Duodenal mucosa (tissue), 2 donors: ENCODE data around the gene TBC1D24.

ENCODE experiments used
- H3K27ac ChIP-seq: one replicate; pipeline ENCODE4 v1.7.0; 2013; ENCODE audit warnings: low read depth, low read length
- H3K27me3 ChIP-seq, 2 donors: one replicate each; pipeline ENCODE4 v1.7.0; 2013; ENCODE audit warnings: low read length in 2 of 2, control low read depth in 1 of 2; ENCODE audit not compliant: insufficient read depth in 2 of 2, control insufficient read depth in 1 of 2
- H3K36me3 ChIP-seq, 2 donors: one replicate each; pipeline ENCODE4 v1.7.0; 2013; ENCODE audit warnings: low read length in 2 of 2, control low read depth in 1 of 2; ENCODE audit not compliant: insufficient read depth in 2 of 2, control insufficient read depth in 1 of 2
- H3K4me1 ChIP-seq, 2 donors: one replicate each; pipeline ENCODE4 v1.7.0; 2013; ENCODE audit warnings: low read length in 2 of 2, control low read depth in 1 of 2; ENCODE audit not compliant: insufficient read depth in 2 of 2, control insufficient read depth in 1 of 2
- H3K4me3 ChIP-seq, 2 donors: one replicate each; pipeline ENCODE4 v1.7.0; 2013; ENCODE audit warnings: low read length in 2 of 2, low read depth in 1 of 2
- H3K9ac ChIP-seq, 2 donors: one replicate each; pipeline ENCODE4 v1.7.0; 2013; ENCODE audit warnings: low read length in 2 of 2, low read depth in 1 of 2
- H3K9me3 ChIP-seq, 2 donors: one replicate each; pipeline ENCODE4 v1.7.0; 2013; ENCODE audit warnings: low read length in 2 of 2, control low read depth in 1 of 2; ENCODE audit not compliant: control insufficient read depth in 1 of 2

TBC1D24 gene

DNA sequence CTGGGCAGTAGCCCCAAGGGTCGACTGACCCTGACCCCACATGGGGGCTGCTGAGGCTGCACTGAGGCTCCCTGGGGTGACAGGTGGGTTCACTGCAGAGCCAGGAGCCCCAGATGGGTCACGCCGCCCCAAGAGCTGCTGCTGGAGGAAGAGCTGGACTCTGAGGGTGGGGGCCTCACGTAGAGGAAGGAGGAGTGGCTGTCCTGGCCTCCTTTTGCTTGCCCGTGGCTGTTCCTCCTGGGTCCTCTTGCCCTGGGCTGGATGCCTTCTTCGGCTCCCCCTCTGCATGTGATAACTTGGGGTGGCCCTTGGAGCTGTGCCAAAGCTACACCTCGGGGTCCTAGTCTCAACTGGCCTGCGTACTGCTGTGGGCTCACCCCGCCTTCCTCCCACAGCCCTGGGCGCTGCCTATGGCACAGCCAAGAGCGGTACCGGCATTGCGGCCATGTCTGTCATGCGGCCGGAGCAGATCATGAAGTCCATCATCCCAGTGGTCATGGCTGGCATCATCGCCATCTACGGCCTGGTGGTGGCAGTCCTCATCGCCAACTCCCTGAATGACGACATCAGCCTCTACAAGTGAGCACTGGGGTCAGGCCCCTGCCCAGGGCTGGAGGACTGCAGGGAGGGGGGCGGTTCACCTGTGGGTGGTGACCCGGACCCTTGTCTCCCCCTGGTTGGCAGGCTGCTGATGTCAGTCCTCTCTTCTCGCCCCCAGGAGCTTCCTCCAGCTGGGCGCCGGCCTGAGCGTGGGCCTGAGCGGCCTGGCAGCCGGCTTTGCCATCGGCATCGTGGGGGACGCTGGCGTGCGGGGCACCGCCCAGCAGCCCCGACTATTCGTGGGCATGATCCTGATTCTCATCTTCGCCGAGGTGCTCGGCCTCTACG, 44.1 kb downstream of the TBC1D24 start:
- peak overlapping the region; percentile 10 to 29 for H3K9ac ChIP-seq
- H3K27ac ChIP-seq = peak overlapping the region; percentile 23
- H3K4me3 ChIP-seq = peak overlapping the region in 1 of 2 donors; percentile 28
- H3K9me3 ChIP-seq = no peaks in the 10 kb centered on the region
- peaks cover 66 to 70% of the 10 kb centered on the region in 2 donors for H3K4me1 ChIP-seq
- H3K27me3 ChIP-seq = no peaks in the 10 kb centered on the region
- peaks cover 0 to 18% of the 10 kb centered on the region in 2 donors for H3K36me3 ChIP-seq

- Histone ChIP-seq H3K4me1 (peaks cover 70 to 76% of the 10 kb centered on the region in 2 donors), H3K27me3 (no peaks in the 10 kb centered on the region), H3K36me3 (peaks cover 0 to 18% of the 10 kb centered on the region in 2 donors), H3K9ac (peak overlapping the region in 1 of 2 donors; percentile 10), H3K27ac (peak overlapping the region; percentile 63), H3K4me3 (peak overlapping the region in 1 of 2 donors; percentile 28), H3K9me3 (no peaks in the 10 kb centered on the region)
Measured at GRCh38 chr16:2519711-2520080, 44.8 kb downstream of the TBC1D24 start.

DNA sequence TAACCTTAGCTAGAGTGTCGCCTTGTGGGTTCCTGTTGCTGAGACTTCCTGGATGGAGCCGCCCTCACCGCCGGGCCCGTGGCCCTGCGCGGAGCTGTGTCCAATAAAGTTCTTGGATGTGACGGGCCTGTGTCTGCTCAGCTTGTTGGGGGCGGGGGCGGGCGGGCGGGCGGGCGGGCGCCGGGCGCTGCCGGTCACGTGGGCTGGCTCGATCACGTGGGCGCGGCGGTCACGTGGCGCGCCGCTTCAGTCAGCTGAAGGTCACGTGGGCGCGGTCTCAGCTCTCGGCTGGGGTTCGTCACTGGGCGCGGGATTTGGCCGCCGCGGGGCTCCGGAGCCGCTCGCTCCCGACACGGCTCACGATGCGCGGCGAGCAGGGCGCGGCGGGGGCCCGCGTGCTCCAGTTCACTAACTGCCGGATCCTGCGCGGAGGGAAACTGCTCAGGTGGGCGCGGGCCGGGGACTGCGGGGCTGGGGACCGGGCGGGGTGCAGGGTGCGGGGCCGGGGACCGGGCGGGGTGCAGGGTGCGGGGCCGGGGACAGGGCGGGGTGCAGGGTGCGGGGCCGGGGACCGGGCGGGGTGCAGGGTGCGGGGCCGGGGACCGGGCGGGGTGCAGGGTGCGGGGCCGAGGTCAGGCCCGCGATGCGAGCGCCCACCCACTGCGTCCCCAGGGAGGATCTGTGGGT, 45.3 kb downstream of the TBC1D24 start, which contains the start of gene AMDHD2:
TSS of gene AMDHD2 (plus strand) at position 275 of the 687 bp plus-strand sequence. CDS start at position 363, 88 bp downstream.
- peak within 1 kb of the TSS; percentile 63 for H3K27ac ChIP-seq
- H3K27me3 ChIP-seq = no peaks in the 10 kb centered on the region
- peaks cover 0 to 18% of the 10 kb centered on the region in 2 donors for H3K36me3 ChIP-seq
- peak within 1 kb of the TSS; percentile 43 to 57 for H3K9ac ChIP-seq
- H3K4me3 ChIP-seq = peak within 1 kb of the TSS; percentile 73 to 74
- H3K9me3 ChIP-seq = no peaks in the 10 kb centered on the region
- peaks cover 69 to 75% of the 10 kb centered on the region in 2 donors for H3K4me1 ChIP-seq

DNA sequence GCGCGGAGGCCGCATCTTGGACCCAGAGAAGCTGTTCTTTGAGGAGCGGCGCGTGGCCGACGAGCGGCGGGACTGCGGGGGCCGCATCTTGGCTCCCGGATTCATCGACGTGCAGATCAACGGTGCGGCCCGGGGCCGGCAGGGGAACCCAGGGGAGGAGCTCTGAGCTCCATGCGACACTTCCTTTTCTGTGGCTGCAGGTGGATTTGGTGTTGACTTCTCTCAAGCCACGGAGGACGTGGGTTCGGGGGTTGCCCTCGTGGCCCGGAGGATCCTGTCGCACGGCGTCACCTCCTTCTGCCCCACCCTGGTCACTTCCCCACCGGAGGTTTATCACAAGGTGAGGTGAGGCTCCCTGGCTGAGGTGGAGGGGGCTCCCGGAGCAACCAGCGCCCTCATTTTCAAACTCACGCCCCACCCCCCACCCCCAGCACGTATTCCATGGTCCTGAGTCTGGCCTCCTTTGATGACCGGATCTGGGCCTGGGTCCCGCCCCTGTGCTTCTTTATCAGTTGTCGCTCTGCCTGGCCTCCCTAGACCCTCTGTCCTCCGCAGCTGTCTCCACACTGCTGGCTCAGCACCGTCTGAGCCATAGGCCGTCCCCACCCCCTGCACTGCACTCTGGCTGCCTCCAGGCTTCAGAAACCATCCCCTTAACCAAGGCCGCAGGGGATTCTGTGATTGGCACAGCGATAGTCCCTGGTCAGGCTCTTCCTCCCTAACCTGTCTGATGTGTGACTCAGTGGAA, 46.0 kb downstream of the TBC1D24 start:
- Histone ChIP-seq H3K36me3 (peaks cover 0 to 18% of the 10 kb centered on the region in 2 donors), H3K4me3 (peak overlapping the region; percentile 73 to 74), H3K27me3 (no peaks in the 10 kb centered on the region), H3K9ac (peak overlapping the region; percentile 43 to 57), H3K9me3 (no peaks in the 10 kb centered on the region), H3K27ac (peak overlapping the region; percentile 42), H3K4me1 (peaks cover 62 to 68% of the 10 kb centered on the region in 2 donors)

DNA sequence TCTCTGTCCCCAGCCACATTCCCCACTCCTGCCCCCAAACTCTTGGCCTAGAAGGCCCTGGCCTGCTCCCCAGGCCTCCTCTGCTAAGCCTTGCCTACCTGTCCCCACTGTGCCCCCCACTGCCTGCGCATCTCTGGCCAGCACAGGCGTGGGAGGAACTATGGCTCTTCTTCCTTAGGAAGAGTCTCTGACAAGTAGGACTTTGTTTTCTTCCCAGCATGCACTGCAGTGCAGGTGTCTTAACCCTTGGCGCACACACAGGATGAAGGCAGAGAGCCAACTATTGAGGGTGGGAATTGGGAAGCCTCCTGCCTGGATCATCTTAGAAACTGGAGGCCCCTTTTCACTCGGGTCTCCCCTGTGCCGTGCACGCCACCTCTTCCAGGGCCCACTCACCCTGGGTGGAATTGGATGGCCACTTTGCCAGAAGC, 48.9 kb downstream of the TBC1D24 start:
- peak overlapping the region; percentile 10 for H3K27ac ChIP-seq
- peaks cover 34 to 42% of the 10 kb centered on the region in 2 donors for H3K4me1 ChIP-seq
- peaks cover 8 to 35% of the 10 kb centered on the region in 2 donors for H3K36me3 ChIP-seq
- peak overlapping the region; percentile 42 to 50 for H3K4me3 ChIP-seq
- no peaks in the 10 kb centered on the region for H3K27me3 ChIP-seq
- no peaks in the 10 kb centered on the region for H3K9me3 ChIP-seq
- H3K9ac ChIP-seq = peak overlapping the region; percentile 13 to 20

GRCh38 chr16:2524339-2524938, 49.5 kb downstream of the TBC1D24 start:
- peak overlapping the region; percentile 42 to 50 for H3K4me3 ChIP-seq
- H3K9me3 ChIP-seq = no peaks in the 10 kb centered on the region
- peak overlapping the region; percentile 13 to 20 for H3K9ac ChIP-seq
- peak overlapping the region; percentile 50 for H3K27ac ChIP-seq
- H3K27me3 ChIP-seq = no peaks in the 10 kb centered on the region
- peaks cover 28 to 36% of the 10 kb centered on the region in 2 donors for H3K4me1 ChIP-seq
- peaks cover 8 to 35% of the 10 kb centered on the region in 2 donors for H3K36me3 ChIP-seq

- H3K4me3 ChIP-seq = no peak overlapping the region
- H3K27ac ChIP-seq = no peak overlapping the region
- H3K27me3 ChIP-seq = no peaks in the 10 kb centered on the region
- no peaks in the 10 kb centered on the region for H3K9me3 ChIP-seq
- no peak overlapping the region for H3K9ac ChIP-seq
- H3K4me1 ChIP-seq = peaks cover 20 to 36% of the 10 kb centered on the region in 2 donors
- peaks cover 11 to 41% of the 10 kb centered on the region in 2 donors for H3K36me3 ChIP-seq
Measured at GRCh38 chr16:2526135-2526534, 51.2 kb downstream of the TBC1D24 start.

GRCh38 chr16:2527071-2527783, 52.3 kb downstream of the TBC1D24 start:
- no peak overlapping the region for H3K4me3 ChIP-seq
- H3K4me1 ChIP-seq = peaks cover 21 to 37% of the 10 kb centered on the region in 2 donors
- H3K9ac ChIP-seq = no peak overlapping the region
- no peak overlapping the region for H3K27ac ChIP-seq
- H3K9me3 ChIP-seq = no peaks in the 10 kb centered on the region
- H3K27me3 ChIP-seq = no peaks in the 10 kb centered on the region
- H3K36me3 ChIP-seq = peaks cover 11 to 41% of the 10 kb centered on the region in 2 donors

- Histone ChIP-seq H3K27me3 (no peaks in the 10 kb centered on the region), H3K9ac (no peak overlapping the region), H3K9me3 (no peaks in the 10 kb centered on the region), H3K27ac (no peak overlapping the region), H3K4me3 (no peak overlapping the region), H3K36me3 (peaks cover 11 to 41% of the 10 kb centered on the region in 2 donors), H3K4me1 (peaks cover 21 to 37% of the 10 kb centered on the region in 2 donors)
Measured at GRCh38 chr16:2527784-2528100, 52.8 kb downstream of the TBC1D24 start.
